Spleen (tissue), 11 donors: ENCODE measurements around the gene PLB1. TPM values are rescaled to one million over a fixed set of nuclear protein-coding genes. Genes with fewer than 3 reads are reported as not detected.

ENCODE experiments used
- DNase-seq: peaks from one replicate; pipeline ENCODE4 v3.0.0-alpha.2; 2020
- H3K27ac ChIP-seq, 8 donors: fragments of 200-600 bp; sonication (generic) in 7 of 8; 1 replicate in 4 of 8; 2 replicates in 4 of 8; pipeline versions ENCODE4 v1.5.0 to v1.8.0; 2016 to 2021; ENCODE audit warnings: inconsistent platforms in 4 of 8, mild to moderate bottlenecking in 4 of 8, moderate library complexity in 1 of 8
- H3K27me3 ChIP-seq, 7 donors: fragments of 200-600 bp; sonication (generic) in 6 of 7; replicated peaks in 1 of 7; 1 replicate in 4 of 7; 2 replicates in 3 of 7; pipeline versions ENCODE4 v1.5.0 to v1.8.0; 2016 to 2021; ENCODE audit warnings: inconsistent platforms in 3 of 7, mild to moderate bottlenecking in 1 of 7
- H3K36me3 ChIP-seq, 6 donors: fragments of 200-600 bp; sonication (generic) in 5 of 6; 1 replicate in 4 of 6; 2 replicates in 2 of 6; pipeline versions ENCODE4 v1.5.0 to v1.8.0; 2016 to 2021; ENCODE audit warnings: inconsistent platforms in 2 of 6
- H3K4me1 ChIP-seq, 6 donors: fragments of 200-600 bp; sonication (generic) in 5 of 6; 1 replicate in 3 of 6; 2 replicates in 3 of 6; pipeline versions ENCODE4 v1.5.0 to v1.8.0; 2016 to 2021; ENCODE audit warnings: inconsistent platforms in 3 of 6
- H3K4me3 ChIP-seq, 8 donors: fragments of 200-600 bp; sonication (generic) in 7 of 8; 1 replicate in 4 of 8; 2 replicates in 4 of 8; pipeline versions ENCODE4 v1.5.0 to v1.8.0; 2016 to 2021; ENCODE audit warnings: inconsistent platforms in 4 of 8, mild to moderate bottlenecking in 4 of 8, moderate library complexity in 2 of 8
- H3K9me3 ChIP-seq, 8 donors: fragments of 200-600 bp; sonication (generic) in 7 of 8; 1 replicate in 4 of 8; 2 replicates in 4 of 8; pipeline versions ENCODE4 v1.5.0 to v1.8.0; 2016 to 2021; ENCODE audit warnings: inconsistent platforms in 4 of 8
- CTCF ChIP-seq, 11 experiments: fragments of 200-600 bp in 7 of 11; fragments of 450-650 bp in 4 of 11; sonication (generic) in 4 of 11; IDR thresholded peaks in 8 of 11; conservative IDR thresholded peaks in 3 of 11; 1 replicate in 7 of 11; 2 replicates in 4 of 11; pipeline versions ENCODE4 v1.4.0 to v1.8.0; 2016 to 2021; ENCODE audit warnings: antibody characterized with exemption in 11 of 11, inconsistent platforms in 4 of 11, mild to moderate bottlenecking in 1 of 11
- POLR2A ChIP-seq, 3 donors: fragments of 450-650 bp; IDR thresholded peaks; one replicate each; pipeline ENCODE4 v1.5.1; 2017; ENCODE audit warnings: antibody characterized with exemption in 3 of 3, mild to moderate bottlenecking in 1 of 3
- POLR2AphosphoS5 ChIP-seq, 3 donors: sonication (generic); formaldehyde crosslinking; IDR thresholded peaks; one replicate each; pipeline ENCODE4 v1.5.1; 2017; ENCODE audit warnings: antibody characterized with exemption in 3 of 3
- WGBS, 5 donors: extraction: QIAGEN DNeasy Blood & Tissue Kit in 3 of 5; methylation state at CpG; one replicate each; pipeline versions ENCODE4 v1.1.5 to v1.1.7; 2013 to 2018; 5-methylcytosine and 5-hydroxymethylcytosine counted together
- intact Hi-C: fragments of 100-400 bp; cut with DNase I; formaldehyde crosslinking; loops from one replicate; pipeline ENCODE4 v1.15.0; 2023; ENCODE audit warnings: low total_unique reads
- polyA plus RNA-seq, 3 donors: library from polyadenylated mRNA; stranded (reverse); fragments of 200-250 nt; gene quantifications; one replicate each; pipeline ENCODE4 v1.2.1, GENCODE V29; 2013
- total RNA-seq, 7 donors: library from RNA; depleted of rRNA in 3 of 7; stranded (reverse); fragments of >200 nt in 3 of 7; fragmentation: NEBNext Ultra II Directional in 4 of 7; extraction: Animal tissue kit (Norgen Biotek cat#: 25700) in 4 of 7; gene quantifications; one replicate each; pipeline versions ENCODE4 v1.1.0 to v1.2.1, GENCODE V29; 2016 to 2021
- donor health status: healthy with polysubstance abuse.
- donor health status: DM: no; HTN: no; CAD: no; lungs with moderate emphysema.
- donor health status: DM: no; HTN: no; CAD: no.
- donor health status: Bipolar disorder and iron deficiency.
- donor health status: healthy.
- donor health status: DM: no; HTN: no; CAD: no.
- donor health status: DM: yes; HTN: yes; CAD: no.

Gene PLB1
- total and polyA plus RNA-seq, 10 donors: 3.8 to 45.7 (median 13.9) TPM

- 71 to 84% (median 83%) methylated on average over 1 of the region's 1 CpG for WGBS, 5 donors
- Histone ChIP-seq H3K4me1 (peaks cover 0 to 22% (median 11%) of the 10 kb centered on the region in 6 donors), H3K36me3 (no peaks in the 10 kb centered on the region), H3K27me3 (no peaks in the 10 kb centered on the region), H3K9me3 (no peaks in the 10 kb centered on the region), H3K4me3 (no peak overlapping the region), H3K27ac (no peak overlapping the region)
- DNase-seq: no peak
- intact Hi-C loops: no loop called here
- TF ChIP-seq POLR2A (IDR thresholded peaks at IDR 0.05) (no peak), POLR2AphosphoS5 (IDR thresholded peaks at IDR 0.05) (no peak), CTCF (IDR thresholded peaks at IDR 0.05 in 8 of 11, conservative IDR thresholded peaks at IDR 0.05 in 3 of 11) (no peak)
Observed at GRCh38 chr2:28563869-28564268, 68.0 kb downstream of the PLB1 start.

DNA sequence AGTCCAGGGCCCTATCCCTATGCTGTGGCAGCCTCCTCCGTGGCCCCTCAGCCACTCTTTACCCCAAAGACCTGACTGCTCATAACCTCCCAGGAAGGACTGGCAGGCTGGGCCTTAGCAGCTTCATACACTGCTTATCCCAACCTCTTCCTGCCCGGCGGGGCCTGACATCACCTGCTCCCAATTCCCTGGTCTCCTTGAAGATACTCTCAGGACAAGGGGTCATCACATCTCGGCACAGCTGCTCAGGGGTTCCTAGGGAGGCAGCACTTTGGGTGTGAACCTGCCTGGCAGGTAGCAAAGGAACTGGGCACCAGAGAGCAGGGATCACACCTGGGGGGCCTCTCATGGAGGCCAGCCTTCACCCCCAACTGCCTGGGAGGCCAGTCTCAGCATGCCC, 68.5 kb downstream of the PLB1 start:
- no peak for TF ChIP-seq POLR2AphosphoS5 (IDR thresholded peaks at IDR 0.05)
- no peak for TF ChIP-seq CTCF (IDR thresholded peaks at IDR 0.05 in 8 of 11, conservative IDR thresholded peaks at IDR 0.05 in 3 of 11)
- no peak for TF ChIP-seq POLR2A (IDR thresholded peaks at IDR 0.05)

GRCh38 chr2:28565033-28565432, 69.2 kb downstream of the PLB1 start:
- peaks cover 0 to 22% (median 11%) of the 10 kb centered on the region in 6 donors for H3K4me1 ChIP-seq
- no peak overlapping the region for H3K27ac ChIP-seq
- H3K9me3 ChIP-seq: no peaks in the 10 kb centered on the region
- no peaks in the 10 kb centered on the region for H3K27me3 ChIP-seq
- no peak for TF ChIP-seq POLR2A (IDR thresholded peaks at IDR 0.05)
- no peak for TF ChIP-seq CTCF (IDR thresholded peaks at IDR 0.05 in 8 of 11, conservative IDR thresholded peaks at IDR 0.05 in 3 of 11)
- TF ChIP-seq POLR2AphosphoS5 (IDR thresholded peaks at IDR 0.05): no peak
- no peak overlapping the region for H3K4me3 ChIP-seq
- intact Hi-C loops: no loop called here
- peak; percentile 73 for DNase-seq
- no peaks in the 10 kb centered on the region for H3K36me3 ChIP-seq
- WGBS, 5 donors: 86 to 97% (median 93%) methylated on average over 4 of the region's 4 CpGs

More for the DNA sequence above, 68.5 kb downstream of the PLB1 start:
- H3K36me3 ChIP-seq: no peaks in the 10 kb centered on the region
- H3K4me3 ChIP-seq: no peak overlapping the region
- H3K9me3 ChIP-seq: no peaks in the 10 kb centered on the region
- no peak for DNase-seq
- 88 to 100% (median 93%) methylated on average over 4 of the region's 4 CpGs for WGBS, 5 donors
- no peak overlapping the region for H3K27ac ChIP-seq
- intact Hi-C loops: no loop called here
- peaks cover 0 to 22% (median 11%) of the 10 kb centered on the region in 6 donors for H3K4me1 ChIP-seq
- no peaks in the 10 kb centered on the region for H3K27me3 ChIP-seq

DNA sequence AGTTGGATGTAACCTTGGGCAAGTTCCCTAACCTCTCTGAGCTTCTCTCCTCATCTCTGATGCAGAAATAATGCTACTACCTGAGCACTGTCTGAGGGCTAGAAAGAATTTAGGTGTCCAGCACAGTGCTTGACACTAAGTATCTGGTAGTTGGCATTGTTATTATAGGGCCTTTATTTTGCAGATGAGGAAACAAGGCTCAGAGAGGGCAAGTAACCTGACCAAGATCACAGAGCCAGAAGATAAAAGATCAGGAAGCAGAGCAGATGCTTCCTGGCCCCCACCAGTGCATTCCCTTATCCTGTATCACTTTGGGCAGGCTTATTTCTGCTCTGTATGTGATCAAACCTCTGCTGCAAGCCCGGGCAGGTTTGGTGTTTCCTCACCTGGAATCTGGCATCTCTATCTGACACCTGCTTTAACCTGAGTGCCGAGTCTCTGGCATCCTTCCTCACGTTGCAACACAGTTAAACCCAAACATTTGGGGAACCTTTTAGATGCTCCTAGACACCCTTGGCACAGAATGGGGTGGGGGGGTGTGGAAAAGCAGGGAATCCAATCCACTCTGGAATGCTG, 69.9 kb downstream of the PLB1 start:
- peaks cover 0 to 22% (median 11%) of the 10 kb centered on the region in 6 donors for H3K4me1 ChIP-seq
- H3K36me3 ChIP-seq: no peaks in the 10 kb centered on the region
- H3K27me3 ChIP-seq: no peaks in the 10 kb centered on the region
- intact Hi-C loops: no loop called here
- H3K4me3 ChIP-seq: peak overlapping the region in 2 of 8 donors; percentile 58 to 66
- no peaks in the 10 kb centered on the region for H3K9me3 ChIP-seq
- WGBS, 5 donors: 41 to 64% (median 50%) methylated on average over 3 of the region's 3 CpGs
- TF ChIP-seq CTCF (IDR thresholded peaks at IDR 0.05 in 8 of 11, conservative IDR thresholded peaks at IDR 0.05 in 3 of 11) (no peak), POLR2AphosphoS5 (IDR thresholded peaks at IDR 0.05) (no peak), POLR2A (IDR thresholded peaks at IDR 0.05) (no peak)
- H3K27ac ChIP-seq: no peak overlapping the region
- DNase-seq: no peak
